CD4-positive, CD25-positive, alpha-beta regulatory T cell (primary cell): Measurements from ENCODE around the gene GPR78. TPM values are rescaled to one million over a fixed set of nuclear protein-coding genes. Genes with fewer than 3 reads are reported as not detected.

ENCODE experiments used
- ATAC-seq, 2 donors: fragments of 150-1000 bp; cut with Tn5 transposase; one replicate each; pipeline ENCODE4 v1.10.0; 2021; ENCODE audit warnings: low read depth in 2 of 2, moderate number of reproducible peaks in 2 of 2, moderate library complexity in 1 of 2
- DNase-seq, 3 donors: peaks; one replicate each; pipeline versions ENCODE4 v3.0.0 to v3.0.0-alpha.2; 2012 to 2022; ENCODE audit warnings: mixed read lengths in 1 of 3
- H3K27ac ChIP-seq: one replicate; pipeline ENCODE4 v1.7.0; 2013; ENCODE audit warnings: mild to moderate bottlenecking, low read length; ENCODE audit not compliant: insufficient read depth, poor library complexity, severe bottlenecking
- H3K27me3 ChIP-seq: one replicate; pipeline ENCODE4 v1.7.0; 2013; ENCODE audit warnings: low read length; ENCODE audit not compliant: control insufficient read depth, insufficient read depth
- H3K36me3 ChIP-seq: one replicate; pipeline ENCODE4 v1.7.0; 2013; ENCODE audit warnings: mild to moderate bottlenecking, low read length, moderate library complexity; ENCODE audit not compliant: control insufficient read depth, insufficient read depth
- H3K4me1 ChIP-seq: 2 replicates; pipeline ENCODE4 v1.7.0; 2013; ENCODE audit warnings: mild to moderate bottlenecking, low read length; ENCODE audit not compliant: insufficient read depth, control insufficient read depth, poor library complexity, severe bottlenecking
- H3K4me3 ChIP-seq: one replicate; pipeline ENCODE4 v1.7.0; 2013; ENCODE audit warnings: low read depth, mild to moderate bottlenecking, low read length, moderate library complexity
- H3K9me3 ChIP-seq, 2 experiments: 1 replicate in 1 of 2; 2 replicates in 1 of 2; pipeline ENCODE4 v1.7.0; 2013; ENCODE audit warnings: low read length in 2 of 2, mild to moderate bottlenecking in 1 of 2, moderate library complexity in 1 of 2; ENCODE audit not compliant: control insufficient read depth in 2 of 2
- H3K27ac Mint-ChIP-seq, 3 donors: one replicate each; pipeline ENCODE4 v1.8.0; 2020 to 2022; ENCODE audit warnings: mild to moderate bottlenecking in 3 of 3, mixed read lengths in 3 of 3, moderate library complexity in 2 of 3
- H3K27me3 Mint-ChIP-seq: one replicate; pipeline ENCODE4 v1.8.0; 2022; ENCODE audit warnings: mild to moderate bottlenecking, mixed read lengths
- H3K36me3 Mint-ChIP-seq: one replicate; pipeline ENCODE4 v1.8.0; 2020; ENCODE audit warnings: mixed read lengths
- H3K4me1 Mint-ChIP-seq, 4 donors: one replicate each; pipeline ENCODE4 v1.8.0; 2020 to 2022; ENCODE audit warnings: mixed read lengths in 4 of 4, mild to moderate bottlenecking in 1 of 4
- H3K4me3 Mint-ChIP-seq, 4 donors: one replicate each; pipeline ENCODE4 v1.8.0; 2020 to 2022; ENCODE audit warnings: mild to moderate bottlenecking in 4 of 4, mixed read lengths in 4 of 4, moderate library complexity in 3 of 4
- H3K9me3 Mint-ChIP-seq, 7 donors: one replicate each; pipeline ENCODE4 v1.8.0; 2020 to 2022; ENCODE audit warnings: mixed read lengths in 7 of 7, mild to moderate bottlenecking in 3 of 7, moderate library complexity in 2 of 7
- polyA plus RNA-seq, 4 donors: library from polyadenylated mRNA; unstranded; fragments of 300-500 nt; fragmentation: Illumina TruSeq; gene quantifications; one replicate each; pipeline ENCODE4 v1.2.3, GENCODE V29; 2021
- total RNA-seq: library from RNA; stranded (reverse); gene quantifications from one replicate; pipeline ENCODE4 v1.2.3, GENCODE V29; 2022

The GPR78 gene
- total and polyA plus RNA-seq, 5 donors from 2014 or later, result not detected

GRCh38 chr4:8591114-8591513 is 10.9 kb downstream of the GPR78 start:
- H3K4me3 Mint-ChIP-seq, result no peak overlapping the region
- no peaks in the 10 kb centered on the region for H3K36me3 ChIP-seq
- no peaks in the 10 kb centered on the region for H3K4me1 ChIP-seq
- ATAC-seq, result no peak
- no peak for DNase-seq
- H3K27me3 Mint-ChIP-seq, result peaks cover 39% of the 10 kb centered on the region
- peaks cover 0 to 3% (median 0%) of the 10 kb centered on the region in 7 donors for H3K9me3 Mint-ChIP-seq
- H3K9me3 ChIP-seq, result no peaks in the 10 kb centered on the region
- H3K27ac ChIP-seq, result no peak overlapping the region
- H3K4me3 ChIP-seq, result no peak overlapping the region
- H3K27ac Mint-ChIP-seq, result no peak overlapping the region
- no peaks in the 10 kb centered on the region for H3K36me3 Mint-ChIP-seq
- H3K27me3 ChIP-seq, result no peaks in the 10 kb centered on the region
- no peaks in the 10 kb centered on the region for H3K4me1 Mint-ChIP-seq

- no peaks in the 10 kb centered on the region for H3K4me1 Mint-ChIP-seq
- ATAC-seq (no peak), DNase-seq (no peak)
- Histone ChIP-seq H3K27ac (no peak overlapping the region), H3K4me1 (no peaks in the 10 kb centered on the region), H3K4me3 (no peak overlapping the region), H3K9me3 (no peaks in the 10 kb centered on the region), H3K27me3 (no peaks in the 10 kb centered on the region), H3K36me3 (no peaks in the 10 kb centered on the region)
- H3K9me3 Mint-ChIP-seq, result peaks cover 0 to 3% (median 0%) of the 10 kb centered on the region in 7 donors
- no peaks in the 10 kb centered on the region for H3K36me3 Mint-ChIP-seq
- no peak overlapping the region for H3K4me3 Mint-ChIP-seq
- peaks cover 39% of the 10 kb centered on the region for H3K27me3 Mint-ChIP-seq
- no peak overlapping the region for H3K27ac Mint-ChIP-seq
Observed at GRCh38 chr4:8591626-8592365, 11.6 kb downstream of the GPR78 start.

DNA sequence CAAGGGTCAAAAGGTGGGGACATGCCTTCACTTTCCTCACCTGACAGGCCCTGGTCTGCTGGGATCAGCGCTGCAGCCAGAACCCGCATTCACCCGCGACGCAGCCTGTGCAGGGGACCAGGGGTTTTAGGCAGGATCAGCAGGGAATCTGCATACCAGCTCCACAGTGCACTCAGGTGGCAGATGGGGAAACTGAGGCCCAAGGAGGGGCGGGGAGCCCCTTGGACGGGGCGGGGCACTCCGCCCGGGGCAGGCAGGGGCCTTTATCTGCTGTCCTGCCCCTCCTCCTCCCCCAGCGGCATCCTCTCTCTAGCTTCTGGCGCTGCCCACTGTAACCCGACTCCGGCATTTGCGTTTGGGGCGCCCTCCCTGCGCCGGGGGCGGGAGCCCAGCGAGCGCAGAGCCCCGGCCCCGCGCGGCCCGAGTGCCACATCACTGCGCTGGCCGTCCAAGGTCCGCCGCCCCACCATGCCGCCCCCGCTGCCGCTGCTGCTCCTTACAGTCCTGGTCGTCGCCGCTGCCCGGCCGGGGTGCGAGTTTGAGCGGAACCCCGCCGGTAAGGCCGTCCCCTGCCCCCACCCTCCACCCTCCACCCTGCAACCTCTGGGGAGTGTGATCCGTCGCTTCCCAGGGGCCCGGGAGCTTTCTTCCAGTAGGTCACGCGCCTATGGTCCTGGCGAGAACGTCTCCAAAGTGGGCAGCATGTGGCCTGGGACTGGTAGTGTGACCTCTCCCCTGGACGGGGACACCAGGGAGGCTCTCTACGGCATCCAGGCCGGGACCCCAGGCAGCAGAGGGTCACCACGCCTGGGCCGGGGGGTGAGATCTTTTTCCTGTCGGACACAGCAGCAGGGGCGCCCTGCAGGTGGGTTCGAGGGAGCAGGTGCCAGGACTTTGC is 12.4 kb downstream of the GPR78 start, which contains the start of gene CPZ:
Gene CPZ, plus strand, starts transcription at position 400 of the 898 bp plus-strand sequence. Its CDS starts 69 bp downstream, at position 469.
- H3K27ac ChIP-seq, result no peak within 1 kb of the TSS
- Mint-ChIP-seq H3K27ac (no peak within 1 kb of the TSS), H3K9me3 (peaks cover 0 to 3% (median 0%) of the 10 kb centered on the region in 7 donors), H3K36me3 (no peaks in the 10 kb centered on the region), H3K27me3 (peaks cover 39% of the 10 kb centered on the region), H3K4me3 (no peak within 1 kb of the TSS), H3K4me1 (no peaks in the 10 kb centered on the region)
- no peaks in the 10 kb centered on the region for H3K27me3 ChIP-seq
- DNase-seq (no peak), ATAC-seq (no peak)
- no peak within 1 kb of the TSS for H3K4me3 ChIP-seq
- no peaks in the 10 kb centered on the region for H3K4me1 ChIP-seq
- H3K36me3 ChIP-seq, result no peaks in the 10 kb centered on the region
- H3K9me3 ChIP-seq, result no peaks in the 10 kb centered on the region

- Mint-ChIP-seq H3K27me3 (peaks cover 39% of the 10 kb centered on the region), H3K4me3 (no peak overlapping the region), H3K4me1 (no peaks in the 10 kb centered on the region), H3K27ac (no peak overlapping the region), H3K36me3 (no peaks in the 10 kb centered on the region), H3K9me3 (peaks cover 0 to 1% (median 0%) of the 10 kb centered on the region in 7 donors)
- no peak overlapping the region for H3K4me3 ChIP-seq
- H3K27ac ChIP-seq, result no peak overlapping the region
- no peak for DNase-seq
- no peaks in the 10 kb centered on the region for H3K9me3 ChIP-seq
- no peaks in the 10 kb centered on the region for H3K4me1 ChIP-seq
- H3K36me3 ChIP-seq, result no peaks in the 10 kb centered on the region
- no peak for ATAC-seq
- no peaks in the 10 kb centered on the region for H3K27me3 ChIP-seq
Observed at GRCh38 chr4:8593264-8594096, 13.3 kb downstream of the GPR78 start.

DNA sequence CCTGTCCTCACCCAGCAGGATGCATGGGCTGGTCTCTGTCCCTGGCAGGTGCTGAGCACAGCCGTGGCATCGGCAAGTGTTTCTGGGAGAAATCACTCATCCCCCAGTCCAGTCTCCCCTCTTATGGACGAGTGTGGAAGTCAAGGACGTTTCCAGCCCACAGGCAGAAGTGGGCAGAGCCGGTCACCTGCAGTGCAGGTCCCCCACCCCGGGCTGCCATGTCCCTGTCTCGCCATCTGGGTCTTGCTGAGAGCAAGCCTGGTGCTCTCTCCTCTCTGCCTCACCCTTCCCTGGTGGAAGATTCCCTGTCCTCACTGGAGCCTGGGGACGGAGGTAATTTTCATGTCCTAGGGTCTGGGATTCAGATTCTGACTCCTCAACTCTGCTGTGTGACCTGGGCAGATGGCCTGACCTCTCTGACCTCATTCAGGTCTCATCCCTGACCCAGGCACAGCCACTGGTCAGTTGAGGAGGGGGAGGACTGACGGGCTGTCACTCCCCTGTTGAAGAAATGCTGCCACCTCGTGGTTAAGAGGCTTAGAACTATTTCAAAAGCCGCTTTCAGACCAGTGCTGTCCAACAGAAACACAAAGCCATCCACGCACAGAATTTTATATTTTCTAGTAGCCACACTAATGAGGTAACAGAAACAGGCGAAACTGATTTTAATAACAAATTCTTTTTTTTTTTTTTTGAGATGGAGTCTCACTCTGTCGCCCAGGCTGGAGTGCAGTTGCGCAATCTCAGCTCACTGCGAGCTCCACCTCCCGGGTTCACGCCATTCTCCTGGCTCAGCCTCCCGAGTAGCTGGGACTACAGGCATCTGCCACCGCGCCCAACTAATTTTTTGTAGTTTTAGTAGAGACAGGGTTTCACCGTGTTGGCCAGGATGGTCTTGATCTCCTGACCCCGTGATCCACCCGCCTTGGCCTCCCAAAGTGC is 14.2 kb downstream of the GPR78 start:
- Histone ChIP-seq H3K9me3 (no peaks in the 10 kb centered on the region), H3K27ac (no peak overlapping the region), H3K36me3 (no peaks in the 10 kb centered on the region), H3K4me1 (no peaks in the 10 kb centered on the region), H3K27me3 (no peaks in the 10 kb centered on the region), H3K4me3 (no peak overlapping the region)
- Mint-ChIP-seq H3K27ac (no peak overlapping the region), H3K9me3 (peaks cover 0 to 1% (median 0%) of the 10 kb centered on the region in 7 donors), H3K4me1 (no peaks in the 10 kb centered on the region), H3K36me3 (no peaks in the 10 kb centered on the region), H3K27me3 (peaks cover 36% of the 10 kb centered on the region), H3K4me3 (no peak overlapping the region)
- ATAC-seq, result no peak
- DNase-seq, result peak in 1 of 3 donors; percentile 18

GRCh38 chr4:8595237-8596087 is 15.3 kb downstream of the GPR78 start:
- no peak for ATAC-seq
- H3K36me3 ChIP-seq, result no peaks in the 10 kb centered on the region
- Mint-ChIP-seq H3K27ac (no peak overlapping the region), H3K4me1 (no peaks in the 10 kb centered on the region), H3K9me3 (peaks cover 0 to 1% (median 0%) of the 10 kb centered on the region in 7 donors), H3K27me3 (peaks cover 31% of the 10 kb centered on the region), H3K4me3 (no peak overlapping the region), H3K36me3 (no peaks in the 10 kb centered on the region)
- no peaks in the 10 kb centered on the region for H3K27me3 ChIP-seq
- H3K4me3 ChIP-seq, result no peak overlapping the region
- H3K27ac ChIP-seq, result no peak overlapping the region
- no peaks in the 10 kb centered on the region for H3K4me1 ChIP-seq
- no peaks in the 10 kb centered on the region for H3K9me3 ChIP-seq
- no peak for DNase-seq
